ENCODE results near the gene RBM39.

Gene RBM39

DNA sequence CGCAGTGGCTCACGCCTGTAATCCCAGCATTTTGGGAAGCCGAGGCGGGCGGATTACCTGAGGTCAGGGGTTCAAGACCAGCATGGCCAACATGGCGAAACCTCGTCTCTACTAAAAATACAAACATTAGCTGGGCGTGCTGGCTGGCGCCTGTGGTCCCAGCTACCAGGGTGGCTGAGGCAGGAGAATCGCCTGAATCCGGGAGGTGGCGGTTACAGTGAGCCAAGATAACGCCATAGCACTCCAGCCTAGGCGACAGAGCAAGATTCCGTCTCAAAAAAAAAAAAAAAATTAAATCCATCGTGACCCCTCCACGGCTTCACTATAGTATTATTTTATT, 76.1 kb downstream of the RBM39 start:
- no peak for DNase-seq

GRCh38 chr20:35664466-35665206, 77.4 kb downstream of the RBM39 start, which contains the start of the genes CPNE1 and RBM12:
TSS of gene CPNE1 (minus strand) at chr20:35664900. CDS start at chr20:35632923, 31,977 bp downstream.
TSS of gene RBM12 (minus strand) at chr20:35664900. CDS start at chr20:35655322, 9,578 bp downstream.
- peak; percentile 92 for DNase-seq

DNA sequence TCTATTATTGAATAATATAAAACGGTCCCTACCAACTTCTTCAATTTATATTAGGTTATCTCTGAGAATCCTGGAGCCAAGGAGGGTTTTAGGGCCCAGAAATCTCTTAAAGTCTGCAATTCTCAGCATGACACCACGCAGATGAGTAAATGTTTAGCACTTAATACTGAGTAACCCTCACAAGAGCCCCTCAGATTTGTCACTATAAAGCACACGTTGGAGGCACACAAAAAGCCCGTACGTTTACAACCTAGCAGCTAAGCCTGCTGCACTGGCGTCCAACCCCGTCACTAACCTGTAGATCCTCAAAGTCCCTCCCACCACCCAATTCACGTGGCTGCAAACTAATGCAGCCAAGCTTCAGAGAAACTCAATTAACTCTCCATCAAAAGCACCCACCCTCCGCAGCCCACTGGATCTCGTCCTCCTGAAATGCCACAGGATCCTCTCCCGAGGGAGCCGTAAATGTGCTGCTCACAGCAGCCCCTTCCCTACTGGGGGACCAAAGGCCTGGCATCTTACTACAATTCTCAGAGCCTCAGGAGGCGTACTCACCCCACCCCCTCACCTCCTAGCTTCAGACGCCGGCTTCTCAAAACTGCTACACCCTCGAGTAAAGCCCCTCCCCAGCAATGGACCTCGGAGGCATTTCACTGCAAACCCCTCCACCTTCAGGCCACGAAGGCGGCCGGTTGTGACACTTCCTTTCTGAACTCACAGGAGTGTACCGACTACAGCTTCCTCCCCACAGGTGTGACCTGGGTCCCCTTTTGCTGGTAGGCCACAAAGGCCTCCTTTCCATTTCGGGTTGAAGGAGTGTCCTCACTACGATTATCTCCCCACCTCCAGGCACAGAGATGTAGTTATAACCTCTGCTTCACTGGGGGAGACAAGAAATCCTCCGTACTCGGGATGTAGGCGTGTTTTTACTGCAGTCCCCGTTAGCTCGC, 78.3 kb downstream of the RBM39 start:
- DNase-seq, result peak; percentile 66

DNA sequence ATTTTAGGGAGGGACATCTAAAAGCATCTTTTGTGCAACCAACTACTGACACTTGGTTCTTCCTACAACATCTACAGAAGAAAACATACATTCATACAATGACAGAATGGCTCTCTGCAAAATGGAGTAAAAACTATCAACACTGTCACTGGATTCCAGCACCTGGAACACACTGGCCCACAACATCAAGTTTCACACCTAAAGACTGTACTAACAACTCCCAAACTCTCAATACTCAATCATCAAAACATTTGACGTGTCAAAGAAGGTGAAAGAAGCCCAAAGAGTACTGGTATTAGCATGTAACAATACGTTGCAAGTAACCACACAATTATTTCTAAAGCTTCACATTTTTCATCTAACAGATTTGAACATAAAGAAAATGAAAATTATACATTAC, 79.5 kb downstream of the RBM39 start:
- no peak for DNase-seq

DNA sequence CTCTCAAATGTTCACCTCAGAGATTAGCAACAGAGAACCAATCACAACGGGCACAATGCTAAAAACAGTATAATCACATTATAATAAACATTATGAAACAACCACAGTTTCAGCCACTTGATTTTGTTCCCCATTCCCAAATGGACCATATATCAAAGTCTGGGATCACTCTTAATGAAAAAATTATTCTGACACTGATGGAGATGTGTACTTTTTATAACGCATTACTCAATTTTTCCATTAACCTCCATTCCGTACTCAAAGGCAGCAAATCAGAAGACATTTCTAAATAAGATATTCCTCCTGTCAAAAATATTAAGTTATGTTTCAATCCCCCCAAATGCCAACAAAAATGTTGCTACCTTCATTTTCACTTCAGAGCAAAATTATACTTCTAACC, 80.2 kb downstream of the RBM39 start:
- no peak for DNase-seq

DNA sequence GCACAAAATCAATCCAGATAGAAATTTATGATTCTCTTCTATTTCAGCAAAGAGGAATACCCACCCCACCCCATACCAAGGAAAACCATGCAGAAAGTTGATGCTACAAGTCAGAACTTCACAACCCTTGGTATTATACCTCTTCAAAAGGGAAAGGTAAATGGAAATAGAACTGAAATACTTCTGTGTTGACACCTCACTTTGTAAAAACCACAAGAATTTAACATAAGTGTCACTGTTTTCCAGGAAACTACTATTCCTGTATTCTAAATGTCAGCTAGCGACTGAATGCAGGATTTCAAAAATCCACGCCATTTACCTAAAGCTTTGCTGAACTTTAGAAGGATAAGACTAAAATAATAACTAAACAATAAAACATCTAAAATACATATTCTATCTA, 81.0 kb downstream of the RBM39 start:
- no peak for DNase-seq

DNA sequence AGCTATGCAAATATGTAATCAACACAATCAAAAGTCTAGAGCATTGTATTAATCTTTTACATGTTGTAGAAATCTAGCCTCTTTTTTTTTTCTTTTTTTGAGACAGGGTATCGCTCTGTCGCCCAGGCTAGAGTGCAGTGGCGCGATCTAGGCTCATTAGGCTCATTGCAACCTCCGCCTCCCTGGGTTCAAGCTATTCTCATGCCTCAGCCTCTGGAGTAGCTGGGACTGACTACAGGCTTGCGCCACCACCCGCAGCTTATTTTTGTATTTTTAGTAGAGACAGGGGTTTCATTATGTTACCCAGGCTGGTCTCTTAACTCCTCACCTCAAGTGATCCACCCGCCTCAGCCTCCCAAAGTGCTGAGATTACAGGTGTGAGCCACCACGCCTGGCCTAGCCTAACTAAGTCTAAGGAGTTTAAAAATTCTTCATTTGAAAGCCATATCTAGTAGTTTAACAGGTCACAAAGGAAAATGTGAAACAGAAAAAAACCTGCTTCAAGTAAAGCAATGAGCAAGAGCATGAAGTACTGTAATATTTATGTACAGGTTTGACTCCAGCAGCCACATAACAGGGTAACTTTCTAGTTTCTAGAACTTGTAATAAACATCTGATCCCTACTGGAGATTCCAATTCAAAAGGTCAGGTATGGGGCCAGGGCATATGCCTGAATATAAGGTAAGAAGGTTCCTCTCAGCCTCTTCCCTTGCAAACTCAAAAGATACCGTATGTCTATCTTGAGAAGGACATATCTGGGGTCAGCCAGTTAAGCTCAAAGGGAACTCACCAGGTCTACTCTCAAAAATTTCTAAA, 81.7 kb downstream of the RBM39 start:
- no peak for DNase-seq

GRCh38 chr20:35657271-35657670, 84.8 kb downstream of the RBM39 start:
- DNase-seq, result no peak

- no peak for DNase-seq
These were observed 87.6 kb downstream of the RBM39 start for GRCh38 chr20:35654415-35654814.

DNA sequence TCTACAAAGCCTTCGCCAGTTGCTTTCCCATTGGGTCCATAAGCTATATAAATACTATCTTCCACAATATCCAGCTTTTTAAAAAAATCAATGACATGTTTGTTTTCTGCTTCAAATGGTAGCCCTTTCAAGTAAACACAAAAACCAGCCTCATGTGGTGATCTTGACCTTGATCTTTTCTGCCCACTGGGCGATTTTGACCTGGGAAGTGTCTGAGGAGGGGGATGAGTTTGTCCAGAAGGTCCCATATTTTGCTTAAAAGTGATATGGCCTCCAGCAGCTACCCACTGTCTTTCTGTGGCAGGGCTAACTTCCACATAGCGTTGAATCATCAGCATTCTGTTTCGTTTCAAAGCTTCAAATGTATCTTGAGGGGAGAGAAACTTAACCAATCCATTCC, 88.2 kb downstream of the RBM39 start:
- no peak for DNase-seq

All from activated gamma-delta T cell treated with Interleukin-2 at 50 U/mL for 16 hours (primary cell).